Memory B cell (primary cell): ENCODE measurements around the gene BCR.

Experiments
- ATAC-seq: fragments of 150-1000 bp; cut with Tn5 transposase; 2 replicates; pipeline ENCODE4 v1.10.0; 2021; ENCODE audit warnings: low read depth, mild to moderate bottlenecking, moderate library complexity
- DNase-seq, 2 donors: peaks; one replicate each; pipeline ENCODE4 v3.0.0; 2022; ENCODE audit warnings: low spot score in 2 of 2
- H3K27ac Mint-ChIP-seq: one replicate; pipeline ENCODE4 v1.8.0; 2022; ENCODE audit warnings: mild to moderate bottlenecking, moderate library complexity, mixed read lengths
- H3K27me3 Mint-ChIP-seq: one replicate; pipeline ENCODE4 v1.8.0; 2022; ENCODE audit warnings: mixed read lengths
- H3K36me3 Mint-ChIP-seq: one replicate; pipeline ENCODE4 v1.8.0; 2022; ENCODE audit warnings: mild to moderate bottlenecking, mixed read lengths
- H3K4me1 Mint-ChIP-seq: one replicate; pipeline ENCODE4 v1.8.0; 2022; ENCODE audit warnings: mixed read lengths
- H3K4me3 Mint-ChIP-seq: one replicate; pipeline ENCODE4 v1.8.0; 2022; ENCODE audit warnings: mild to moderate bottlenecking, moderate library complexity, mixed read lengths
- H3K9me3 Mint-ChIP-seq: one replicate; pipeline ENCODE4 v1.8.0; 2022; ENCODE audit warnings: mixed read lengths

The BCR gene

DNA sequence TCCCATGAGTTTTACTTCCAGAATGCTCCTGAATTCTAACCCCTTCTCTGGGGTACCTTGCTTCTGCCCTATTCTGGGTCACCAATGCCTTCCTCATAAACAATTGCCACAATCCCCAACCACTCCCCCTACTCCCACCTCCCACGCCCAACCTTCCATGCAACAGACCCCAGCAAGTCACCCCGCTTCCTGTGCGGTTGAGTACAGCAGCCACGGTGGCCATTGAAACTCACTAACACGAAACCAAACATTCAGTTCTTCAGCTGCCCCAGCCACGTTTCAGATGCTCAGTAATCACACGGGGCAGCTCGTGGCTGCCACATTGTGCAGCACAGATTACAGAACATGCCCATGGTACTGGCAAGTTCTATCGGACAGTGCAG is 3.7 kb upstream of the BCR start:
- H3K4me1 Mint-ChIP-seq: peaks cover 19% of the 10 kb centered on the region
- no peak overlapping the region for H3K4me3 Mint-ChIP-seq
- peaks cover 3% of the 10 kb centered on the region for H3K9me3 Mint-ChIP-seq
- no peaks in the 10 kb centered on the region for H3K27me3 Mint-ChIP-seq
- H3K27ac Mint-ChIP-seq: no peak overlapping the region
- DNase-seq: no peak
- H3K36me3 Mint-ChIP-seq: no peaks in the 10 kb centered on the region
- no peak for ATAC-seq

DNA sequence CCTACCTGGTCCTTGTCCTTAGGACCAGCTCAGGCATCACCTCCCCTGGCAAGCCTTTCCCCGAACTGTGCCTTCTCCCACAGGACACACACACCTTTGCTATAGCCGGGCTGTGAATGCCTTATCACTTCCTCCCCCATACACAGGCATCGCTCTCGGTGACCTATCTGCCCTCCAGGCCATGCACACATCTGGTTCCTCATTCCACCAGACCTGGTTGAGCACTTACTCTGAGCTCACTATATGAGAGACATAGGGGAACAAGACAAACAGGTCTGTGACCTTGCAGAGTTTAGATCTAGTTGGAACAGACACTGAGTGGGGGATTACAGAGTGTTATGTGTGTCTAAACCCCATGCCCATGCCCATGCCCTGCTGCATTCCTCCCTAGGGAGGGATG is 3.1 kb upstream of the BCR start:
- Mint-ChIP-seq H3K4me1 (peaks cover 22% of the 10 kb centered on the region), H3K4me3 (no peak overlapping the region), H3K27ac (peak overlapping the region; percentile 2), H3K9me3 (peaks cover 3% of the 10 kb centered on the region), H3K27me3 (no peaks in the 10 kb centered on the region), H3K36me3 (no peaks in the 10 kb centered on the region)
- DNase-seq (no peak), ATAC-seq (no peak)

DNA sequence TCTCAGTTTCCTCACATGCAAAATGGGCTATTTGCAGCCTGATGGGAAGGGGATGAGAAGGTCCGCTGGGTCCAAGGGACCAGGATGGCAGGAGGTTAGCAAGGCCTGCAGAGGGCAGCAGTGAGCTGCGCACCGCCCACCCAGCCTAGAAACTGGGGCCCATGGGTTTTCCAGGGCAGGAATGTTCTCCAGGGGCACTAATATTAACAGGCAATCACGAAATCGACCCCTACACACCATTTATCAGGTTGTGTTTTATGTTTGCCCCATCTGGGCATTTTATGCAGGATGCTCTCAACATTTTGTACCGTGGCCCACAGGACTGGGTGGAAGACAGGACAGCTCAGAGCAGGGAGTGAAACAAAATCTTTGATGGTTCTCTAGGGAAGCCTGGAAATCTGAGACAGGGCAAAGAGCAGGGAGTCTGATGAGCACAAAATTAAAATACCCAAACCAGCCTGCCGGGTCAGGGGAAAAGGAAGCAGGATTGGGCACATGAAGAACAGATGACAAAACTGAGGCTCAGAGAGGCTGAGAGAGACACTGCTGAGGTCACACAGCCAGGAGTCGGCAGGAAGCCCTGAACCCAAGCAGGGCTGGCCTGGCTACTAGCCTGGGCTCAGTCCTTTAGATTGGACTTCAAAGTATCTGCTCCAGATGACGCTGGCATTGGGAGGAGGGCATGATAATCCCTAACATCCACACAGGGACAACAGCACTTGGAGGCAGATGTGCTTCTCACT is 1.6 kb upstream of the BCR start:
- H3K36me3 Mint-ChIP-seq: no peaks in the 10 kb centered on the region
- ATAC-seq (peak; percentile 31), DNase-seq (peak; percentile 63 to 67)

DNA sequence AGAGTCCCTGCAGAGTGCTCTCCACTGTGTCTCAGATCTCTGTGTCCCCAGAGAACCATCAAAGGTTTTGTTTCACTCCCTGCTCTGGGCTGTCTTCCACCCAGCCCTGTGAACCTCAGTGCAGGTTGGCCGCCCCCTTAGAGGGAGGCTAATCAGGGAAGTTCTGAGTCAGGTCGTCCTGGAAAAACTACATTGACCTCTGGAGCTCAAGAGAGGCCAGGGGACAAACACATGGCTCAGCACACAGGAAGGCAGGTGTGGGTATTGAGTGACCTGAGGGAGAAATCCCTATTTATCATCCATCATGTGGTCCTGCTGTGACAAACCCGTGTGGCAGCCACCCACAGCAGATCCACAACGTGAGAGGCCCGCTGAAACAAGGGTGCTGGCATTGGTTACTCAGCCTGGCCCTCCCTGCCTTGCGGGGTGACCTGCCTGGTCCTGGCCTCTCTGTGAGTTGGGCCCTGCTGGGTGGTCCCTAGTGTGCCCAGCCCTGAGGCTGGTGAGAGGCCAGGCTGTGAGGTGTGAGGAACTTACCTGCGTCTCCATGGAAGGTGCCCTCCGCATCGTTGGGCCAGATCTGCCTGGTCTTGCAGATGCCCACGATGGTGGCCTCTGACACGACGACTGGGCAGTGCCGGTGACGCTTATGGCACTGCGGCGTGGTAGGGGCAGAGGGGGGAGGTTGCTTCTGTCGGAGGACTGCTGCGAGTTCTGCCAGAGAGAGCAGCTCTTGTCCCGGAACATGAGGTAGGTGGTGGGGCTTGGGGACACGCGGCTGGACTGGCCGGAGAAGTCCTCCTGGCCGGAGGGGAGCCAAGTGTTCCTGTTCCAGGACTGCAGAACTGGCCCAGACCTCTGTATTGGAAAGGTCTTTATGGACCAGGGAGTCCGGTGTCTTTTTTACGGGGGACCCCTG is 669 bp upstream of the BCR start:
- Mint-ChIP-seq H3K27ac (peak overlapping the region; percentile 54), H3K9me3 (peaks cover 3% of the 10 kb centered on the region), H3K36me3 (no peaks in the 10 kb centered on the region), H3K27me3 (no peaks in the 10 kb centered on the region), H3K4me3 (peak overlapping the region; percentile 83), H3K4me1 (peaks cover 39% of the 10 kb centered on the region)
- peak in 1 of 2 donors; percentile 31 for DNase-seq
- no peak for ATAC-seq

More for the DNA sequence above, 1.6 kb upstream of the BCR start:
- Mint-ChIP-seq H3K27ac (peak overlapping the region; percentile 29), H3K27me3 (no peaks in the 10 kb centered on the region), H3K9me3 (peaks cover 3% of the 10 kb centered on the region), H3K4me3 (peak overlapping the region; percentile 63), H3K4me1 (peaks cover 37% of the 10 kb centered on the region)

DNA sequence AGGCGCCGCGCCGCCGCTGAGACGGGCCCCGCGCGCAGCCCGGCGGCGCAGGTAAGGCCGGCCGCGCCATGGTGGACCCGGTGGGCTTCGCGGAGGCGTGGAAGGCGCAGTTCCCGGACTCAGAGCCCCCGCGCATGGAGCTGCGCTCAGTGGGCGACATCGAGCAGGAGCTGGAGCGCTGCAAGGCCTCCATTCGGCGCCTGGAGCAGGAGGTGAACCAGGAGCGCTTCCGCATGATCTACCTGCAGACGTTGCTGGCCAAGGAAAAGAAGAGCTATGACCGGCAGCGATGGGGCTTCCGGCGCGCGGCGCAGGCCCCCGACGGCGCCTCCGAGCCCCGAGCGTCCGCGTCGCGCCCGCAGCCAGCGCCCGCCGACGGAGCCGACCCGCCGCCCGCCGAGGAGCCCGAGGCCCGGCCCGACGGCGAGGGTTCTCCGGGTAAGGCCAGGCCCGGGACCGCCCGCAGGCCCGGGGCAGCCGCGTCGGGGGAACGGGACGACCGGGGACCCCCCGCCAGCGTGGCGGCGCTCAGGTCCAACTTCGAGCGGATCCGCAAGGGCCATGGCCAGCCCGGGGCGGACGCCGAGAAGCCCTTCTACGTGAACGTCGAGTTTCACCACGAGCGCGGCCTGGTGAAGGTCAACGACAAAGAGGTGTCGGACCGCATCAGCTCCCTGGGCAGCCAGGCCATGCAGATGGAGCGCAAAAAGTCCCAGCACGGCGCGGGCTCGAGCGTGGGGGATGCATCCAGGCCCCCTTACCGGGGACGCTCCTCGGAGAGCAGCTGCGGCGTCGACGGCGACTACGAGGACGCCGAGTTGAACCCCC is 798 bp downstream of the BCR start:
- DNase-seq (peak in 1 of 2 donors; percentile 55), ATAC-seq (peak; percentile 4)
- no peaks in the 10 kb centered on the region for H3K27me3 Mint-ChIP-seq
- H3K4me1 Mint-ChIP-seq: peaks cover 41% of the 10 kb centered on the region
- peaks cover 3% of the 10 kb centered on the region for H3K9me3 Mint-ChIP-seq
- peak overlapping the region; percentile 80 for H3K4me3 Mint-ChIP-seq
- H3K27ac Mint-ChIP-seq: no peak overlapping the region
- peaks cover 2% of the 10 kb centered on the region for H3K36me3 Mint-ChIP-seq

- Mint-ChIP-seq H3K9me3 (no peaks in the 10 kb centered on the region), H3K4me3 (peak overlapping the region; percentile 78), H3K27ac (no peak overlapping the region), H3K4me1 (peaks cover 42% of the 10 kb centered on the region), H3K36me3 (peaks cover 2% of the 10 kb centered on the region), H3K27me3 (no peaks in the 10 kb centered on the region)
- ATAC-seq (no peak), DNase-seq (peak in 1 of 2 donors; percentile 35)
Observed at GRCh38 chr22:23181721-23182308, 1.5 kb downstream of the BCR start.

- no peak for DNase-seq
Observed at GRCh38 chr22:23182309-23183060, 2.2 kb downstream of the BCR start.

GRCh38 chr22:23183061-23183698 is 2.9 kb downstream of the BCR start:
- no peak for DNase-seq
- H3K4me3 Mint-ChIP-seq: peak overlapping the region; percentile 78
- peaks cover 2% of the 10 kb centered on the region for H3K36me3 Mint-ChIP-seq

More at GRCh38 chr22:23182309-23183060, 2.2 kb downstream of the BCR start:
- peaks cover 37% of the 10 kb centered on the region for H3K4me1 Mint-ChIP-seq
- ATAC-seq: peak; percentile 12
- H3K9me3 Mint-ChIP-seq: no peaks in the 10 kb centered on the region
- H3K27me3 Mint-ChIP-seq: no peaks in the 10 kb centered on the region
- H3K36me3 Mint-ChIP-seq: peaks cover 2% of the 10 kb centered on the region
- peak overlapping the region; percentile 12 for H3K27ac Mint-ChIP-seq
- H3K4me3 Mint-ChIP-seq: peak overlapping the region; percentile 78

GRCh38 chr22:23184100-23184763 is 3.9 kb downstream of the BCR start:
- Mint-ChIP-seq H3K36me3 (peaks cover 2% of the 10 kb centered on the region), H3K27ac (no peak overlapping the region), H3K4me1 (peaks cover 37% of the 10 kb centered on the region), H3K9me3 (no peaks in the 10 kb centered on the region), H3K4me3 (no peak overlapping the region), H3K27me3 (no peaks in the 10 kb centered on the region)
- DNase-seq: no peak
- ATAC-seq: no peak

More at GRCh38 chr22:23183061-23183698, 2.9 kb downstream of the BCR start:
- Mint-ChIP-seq H3K27ac (peak overlapping the region; percentile 12), H3K9me3 (no peaks in the 10 kb centered on the region), H3K27me3 (no peaks in the 10 kb centered on the region), H3K4me1 (peaks cover 37% of the 10 kb centered on the region)
- ATAC-seq: no peak

DNA sequence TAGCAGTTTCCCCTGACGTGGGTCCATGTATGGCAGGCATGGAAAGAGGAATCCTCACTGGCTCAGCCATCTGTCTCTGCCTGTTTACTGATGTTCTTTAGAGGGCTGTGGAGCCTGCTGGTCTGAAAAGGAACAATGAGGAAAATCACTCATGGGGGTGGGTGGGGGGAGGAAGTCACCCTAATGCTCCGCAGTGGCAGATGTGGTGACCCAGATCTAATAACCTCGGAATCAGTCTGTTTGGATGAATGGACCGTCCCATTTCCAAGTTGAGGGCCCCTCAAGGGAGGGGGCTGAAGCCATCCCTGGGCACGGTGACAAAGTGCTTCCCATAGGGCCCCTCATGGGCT is 4.4 kb downstream of the BCR start:
- H3K9me3 Mint-ChIP-seq: no peaks in the 10 kb centered on the region
- peaks cover 33% of the 10 kb centered on the region for H3K4me1 Mint-ChIP-seq
- peaks cover 2% of the 10 kb centered on the region for H3K36me3 Mint-ChIP-seq
- DNase-seq (no peak), ATAC-seq (no peak)
- H3K4me3 Mint-ChIP-seq: no peak overlapping the region
- H3K27ac Mint-ChIP-seq: no peak overlapping the region
- H3K27me3 Mint-ChIP-seq: no peaks in the 10 kb centered on the region

DNA sequence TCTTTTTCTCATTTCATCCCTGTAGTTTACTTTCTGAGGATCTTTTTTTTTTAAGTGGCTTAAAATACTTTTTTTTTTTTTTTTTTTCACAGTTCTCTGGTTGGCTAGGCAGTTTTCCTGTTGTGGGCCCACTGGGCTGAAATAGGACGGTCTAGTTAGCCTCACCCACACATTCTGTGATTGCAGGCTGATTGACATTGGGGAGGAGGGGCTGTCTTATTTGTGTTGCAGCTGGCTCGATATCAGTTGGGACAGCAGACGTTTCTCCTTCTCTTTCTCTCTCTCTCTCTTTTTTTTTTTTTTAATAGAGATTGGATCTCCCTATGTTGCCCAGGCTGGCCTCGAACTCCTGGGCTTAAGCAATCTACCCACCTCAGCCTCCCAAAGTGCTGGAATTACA is 6.9 kb downstream of the BCR start:
- Mint-ChIP-seq H3K4me3 (no peak overlapping the region), H3K27ac (no peak overlapping the region), H3K9me3 (no peaks in the 10 kb centered on the region), H3K4me1 (peaks cover 32% of the 10 kb centered on the region), H3K27me3 (no peaks in the 10 kb centered on the region), H3K36me3 (peaks cover 8% of the 10 kb centered on the region)
- ATAC-seq (no peak), DNase-seq (no peak)
